CD4-positive, alpha-beta T cell treated with Interleukin-4 for 4 hours (primary cell): Measurements from ENCODE around the gene RUNX1.
"Not testable (repeated sequence)": the region's sequence is repeated elsewhere in the genome, so short reads cannot be mapped to it uniquely, and the experiment has no call there.

ENCODE experiments used
- DNase-seq: peaks from one replicate; pipeline ENCODE4 v3.0.0-alpha.2; 2020

RUNX1 gene

DNA sequence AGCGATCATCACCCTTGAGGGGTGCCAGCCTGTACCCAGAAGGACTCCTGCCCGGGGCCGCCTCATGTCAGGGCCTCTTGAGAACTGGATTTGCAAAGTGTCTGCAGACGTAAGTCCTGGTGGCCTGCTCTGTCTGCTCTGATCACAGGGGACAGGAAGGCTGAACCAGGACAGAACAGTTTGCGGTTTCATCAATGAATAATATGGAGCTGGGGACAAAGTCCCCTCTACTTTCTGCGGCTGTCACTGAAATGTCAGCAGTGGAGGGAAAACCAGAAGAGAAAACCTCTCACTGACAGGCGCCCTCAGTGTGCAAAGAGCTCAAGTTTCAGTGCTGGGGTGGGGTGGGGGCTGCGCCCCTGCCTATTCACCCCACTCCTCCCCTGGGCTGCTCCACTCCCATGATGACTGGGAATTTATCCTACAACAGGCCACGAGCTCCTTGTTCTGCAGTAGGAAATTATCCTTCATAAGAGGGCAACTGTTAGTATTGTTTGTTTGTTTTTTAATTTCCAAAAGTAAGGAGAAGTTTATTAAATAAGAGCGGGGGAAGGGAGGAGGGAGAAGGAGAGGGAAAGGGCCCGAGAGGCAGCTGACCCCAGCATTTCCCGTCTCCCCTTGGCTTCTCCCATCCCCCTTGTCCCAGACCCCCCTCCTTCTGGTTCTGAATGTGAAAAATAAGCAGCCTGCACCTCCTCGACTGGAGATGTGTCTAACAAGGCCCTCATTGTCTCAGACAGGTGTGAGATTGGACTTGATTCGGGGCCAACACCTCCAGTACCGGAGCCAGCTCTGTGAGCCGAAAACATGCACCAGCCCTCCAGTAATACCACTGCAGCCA lies 231.1 kb downstream of the RUNX1 start:
- DNase-seq, result no peak

DNA sequence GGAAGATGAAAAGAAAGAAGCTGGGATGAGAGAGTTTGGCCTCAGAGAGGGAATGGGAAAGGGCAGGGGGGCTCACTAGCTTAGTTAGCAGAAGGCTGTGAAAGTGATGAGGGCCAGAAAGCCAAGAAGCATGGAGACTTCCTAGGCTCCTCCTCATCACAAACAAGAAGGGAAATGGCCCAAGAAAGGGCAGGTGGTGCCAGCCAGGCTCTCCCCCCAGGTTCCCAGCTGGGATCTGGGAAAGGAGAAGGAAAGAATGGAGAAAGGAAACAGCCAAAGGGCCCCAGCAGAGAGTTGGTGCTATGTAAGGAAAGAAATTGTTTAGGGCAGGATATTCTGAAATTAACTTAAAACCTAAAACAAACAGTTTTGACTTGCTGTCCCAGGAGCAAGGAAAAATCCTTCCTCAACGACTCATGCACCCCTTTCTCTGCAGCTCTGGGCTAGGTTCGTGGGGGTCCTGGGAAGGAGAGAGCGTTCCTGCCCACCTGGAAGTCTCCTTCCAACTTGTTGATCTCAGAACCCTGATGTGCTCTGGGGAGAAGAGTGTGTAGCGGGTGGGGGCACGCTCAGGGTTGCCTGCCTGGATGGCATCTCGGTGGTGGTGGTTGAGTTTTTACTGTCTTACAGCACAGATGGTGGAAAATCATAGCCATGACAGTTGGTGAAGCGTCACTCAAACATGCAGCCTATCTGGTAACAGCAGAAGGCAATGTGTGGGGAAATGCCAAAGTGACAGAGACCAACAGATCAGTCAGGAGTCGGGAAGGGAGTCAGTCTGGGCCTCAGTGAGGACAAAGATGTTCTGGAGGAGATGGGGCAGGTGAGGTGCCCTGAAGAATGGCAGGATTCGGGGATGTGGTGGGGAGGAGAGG lies 233.0 kb downstream of the RUNX1 start:
- DNase-seq, result no peak

DNA sequence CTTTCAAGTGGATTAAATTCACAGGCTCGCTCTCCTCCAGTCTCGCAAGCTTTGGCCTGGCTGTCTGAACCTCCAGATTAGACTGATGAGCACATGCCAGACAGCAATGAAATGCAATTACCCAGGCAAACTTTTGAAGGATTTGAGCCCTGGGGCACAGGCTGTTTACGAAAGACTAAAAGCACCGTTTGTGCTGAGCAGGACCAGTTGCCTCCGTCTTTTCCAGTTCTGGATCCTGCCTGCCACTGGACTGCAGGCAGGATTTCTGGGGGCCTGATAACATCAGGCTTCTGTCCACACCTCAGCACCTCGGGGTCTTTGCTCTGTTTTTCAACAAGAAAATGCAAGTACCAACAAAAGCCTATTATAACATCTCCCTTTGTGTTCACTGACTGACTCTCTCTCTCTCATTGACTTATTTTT lies 234.6 kb downstream of the RUNX1 start:
- DNase-seq, result no peak

DNA sequence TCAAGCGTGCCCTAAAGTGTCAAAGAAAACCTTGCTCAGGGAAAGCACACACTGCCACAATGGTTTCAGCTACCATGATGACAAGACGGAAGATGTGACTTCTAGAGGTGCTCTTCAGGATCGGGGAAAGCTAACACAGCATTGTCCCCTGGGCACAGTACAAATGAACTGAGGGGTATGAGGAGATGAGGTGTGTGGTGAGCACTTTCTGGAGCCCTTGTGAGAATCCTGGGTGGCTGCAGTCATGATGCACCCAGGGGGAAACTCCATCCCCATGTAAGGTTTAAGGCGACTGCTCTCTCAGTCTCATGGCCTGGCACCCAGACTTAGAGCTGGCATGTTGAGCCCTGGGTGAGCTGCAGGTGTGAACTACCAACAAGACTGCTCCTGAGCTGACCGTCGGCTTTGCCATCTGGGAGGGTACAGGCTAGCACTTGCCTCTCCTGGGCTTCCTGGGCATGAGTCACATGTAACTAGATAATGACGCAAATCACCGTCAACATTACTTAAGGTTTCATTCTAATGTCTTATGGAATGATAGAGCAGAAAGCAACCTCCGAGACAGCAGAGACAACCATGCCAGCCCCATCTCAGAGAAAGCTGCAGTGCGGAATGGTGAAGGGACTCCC lies 235.7 kb downstream of the RUNX1 start:
- DNase-seq, result no peak

DNA sequence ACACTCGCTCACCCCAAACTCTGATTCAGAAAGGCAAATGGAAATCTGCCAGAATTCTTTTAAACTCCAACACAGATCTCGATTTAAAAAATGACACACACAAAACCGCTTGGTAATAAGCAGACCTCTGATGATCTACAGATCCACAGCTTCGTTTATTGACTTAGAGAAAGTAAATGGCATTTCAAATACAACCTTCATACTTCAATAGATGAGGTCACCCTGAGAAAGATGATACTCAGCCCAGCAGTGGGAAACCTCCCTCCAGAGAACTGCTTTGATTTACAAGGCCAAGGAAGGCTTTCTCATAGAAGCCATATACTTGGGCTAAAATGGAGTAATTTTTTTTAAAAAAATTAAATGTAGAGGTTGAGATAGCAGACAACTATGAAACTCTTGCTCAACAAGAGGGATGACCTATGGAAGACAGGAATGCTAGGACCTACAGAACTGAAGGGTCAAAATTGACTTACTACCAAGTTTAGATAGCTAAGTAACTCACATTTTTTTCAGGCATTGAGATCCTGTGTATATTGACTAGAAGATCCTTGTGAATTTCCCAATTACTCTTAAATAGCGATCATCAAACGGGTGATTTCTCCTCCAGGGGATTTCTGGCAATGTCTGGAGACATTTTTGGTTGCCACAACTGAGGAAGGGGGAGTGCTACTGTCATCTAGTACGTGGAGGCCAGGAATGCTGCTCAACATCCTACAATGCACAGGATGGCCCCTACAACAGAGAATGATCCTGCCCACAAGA lies 236.4 kb downstream of the RUNX1 start:
- no peak for DNase-seq

DNA sequence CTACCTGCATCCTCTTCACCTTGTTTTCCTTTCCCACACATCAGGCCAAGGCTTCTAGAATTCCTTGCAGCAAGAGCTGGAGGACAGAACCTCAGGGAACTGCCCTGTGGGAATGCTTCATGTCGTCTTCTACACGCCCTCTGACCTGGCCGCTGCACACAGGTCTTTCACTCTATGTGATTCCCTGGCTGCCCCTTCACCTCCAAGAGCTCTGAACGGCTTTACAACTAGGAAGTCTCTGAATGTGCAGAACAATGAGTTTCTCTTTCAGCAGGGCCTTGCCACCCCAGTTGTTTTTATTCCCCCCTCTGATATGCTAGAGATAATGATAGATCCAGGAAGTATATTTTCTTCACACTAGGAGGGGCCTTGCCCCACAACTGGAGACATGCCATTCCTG lies 237.7 kb downstream of the RUNX1 start:
- DNase-seq, result no peak

DNA sequence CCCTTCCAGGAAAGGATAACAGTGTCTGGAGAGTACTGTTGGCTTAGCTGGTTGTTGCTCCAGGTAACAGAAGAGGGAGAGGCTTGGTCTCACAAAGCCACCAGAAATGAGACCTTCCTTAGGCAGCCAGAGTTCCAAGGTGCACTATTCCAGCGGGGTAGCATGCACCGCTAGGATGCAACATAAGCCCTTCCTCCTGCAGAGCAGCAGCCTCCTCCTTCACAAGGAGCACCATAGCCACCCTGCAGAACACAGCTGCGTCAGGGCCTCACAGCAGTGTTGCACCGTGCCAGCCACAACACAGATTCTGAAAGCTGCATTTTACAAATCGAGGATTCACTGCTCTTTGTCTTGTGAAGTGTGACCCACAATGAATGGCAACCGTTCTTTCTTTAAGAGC lies 238.3 kb downstream of the RUNX1 start:
- no peak for DNase-seq

DNA sequence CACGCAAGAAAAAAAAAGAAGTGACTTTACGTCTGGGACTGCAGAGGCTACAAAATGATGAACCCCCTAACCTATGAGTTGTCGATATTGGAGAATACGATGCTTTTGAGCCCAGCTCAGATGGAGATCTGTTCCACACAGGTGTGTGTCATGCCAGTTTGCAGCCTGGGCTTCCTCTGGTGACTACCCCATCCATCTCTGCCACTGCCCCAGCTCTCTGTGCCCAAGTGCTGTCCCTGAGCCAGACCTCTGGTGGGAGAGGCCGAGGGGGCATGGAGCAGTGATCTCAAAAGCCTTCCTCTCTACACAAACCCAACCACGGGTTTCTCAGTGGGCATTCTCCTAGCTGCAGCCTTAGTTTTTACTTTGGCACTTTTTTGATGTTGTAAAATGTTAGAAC lies 239.3 kb downstream of the RUNX1 start:
- DNase-seq, result no peak

DNA sequence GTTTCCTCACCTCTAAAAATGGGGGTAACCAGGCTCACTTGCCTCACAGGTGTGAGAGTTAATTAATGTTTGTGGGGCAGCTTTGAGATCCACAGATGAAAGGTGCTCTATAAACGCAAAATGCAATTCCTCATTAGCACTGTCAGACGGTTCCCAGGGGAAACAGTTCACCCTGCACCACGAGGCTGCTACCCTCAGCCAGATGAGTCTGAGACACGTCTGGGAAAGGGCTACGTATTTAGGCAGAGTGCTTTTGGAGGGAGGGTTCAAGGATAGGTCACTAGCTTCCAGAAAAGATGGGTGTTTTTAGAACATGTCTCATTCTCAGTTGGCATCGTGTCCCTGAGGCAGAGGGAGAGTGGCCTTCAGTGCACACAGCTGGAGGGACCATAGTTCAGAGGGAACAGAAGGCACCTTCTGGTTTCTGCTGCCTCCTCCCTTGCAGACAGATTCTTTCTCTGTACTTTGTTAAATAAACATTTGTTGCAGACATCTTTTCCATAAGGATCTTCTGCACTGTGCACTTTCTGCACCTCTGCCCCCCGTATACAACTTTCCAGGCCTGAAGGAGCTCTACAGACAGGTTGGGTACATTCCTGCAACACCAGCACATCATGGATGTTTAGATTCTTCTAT lies 240.4 kb downstream of the RUNX1 start:
- no peak for DNase-seq

DNA sequence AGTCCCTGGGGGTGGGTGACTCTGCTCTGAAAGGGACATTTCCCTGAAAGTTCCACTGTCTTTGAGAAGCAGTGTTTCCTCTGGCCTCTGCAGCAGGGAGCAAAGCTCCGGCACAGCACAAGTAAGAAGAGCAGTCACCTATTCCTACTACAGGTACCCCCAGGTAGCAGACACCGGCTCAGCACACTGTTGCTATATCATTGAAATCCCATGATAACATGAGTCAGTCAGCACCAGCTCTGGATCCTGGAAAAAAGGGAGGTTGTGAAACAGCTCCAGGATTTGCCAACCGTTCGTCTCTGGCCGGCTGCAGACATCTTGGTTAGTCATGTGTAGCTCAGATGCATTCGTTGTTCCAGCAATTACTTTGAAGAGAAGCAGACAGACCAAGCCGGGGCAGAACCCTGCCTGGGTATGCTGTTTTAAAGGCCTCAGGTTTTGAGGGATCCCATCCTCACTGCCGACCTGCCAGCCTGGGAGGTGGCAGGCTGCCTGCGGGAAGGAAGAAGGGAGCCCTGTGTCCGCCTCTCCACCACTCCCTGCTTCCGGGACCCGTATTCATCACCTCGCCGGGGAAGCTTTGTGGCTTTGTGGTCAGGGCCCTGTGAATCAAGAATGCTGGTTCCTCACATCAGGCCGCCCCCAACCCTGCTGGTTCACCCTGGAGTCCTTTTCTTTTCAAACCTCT lies 241.1 kb downstream of the RUNX1 start:
- peak; percentile 65 for DNase-seq

DNA sequence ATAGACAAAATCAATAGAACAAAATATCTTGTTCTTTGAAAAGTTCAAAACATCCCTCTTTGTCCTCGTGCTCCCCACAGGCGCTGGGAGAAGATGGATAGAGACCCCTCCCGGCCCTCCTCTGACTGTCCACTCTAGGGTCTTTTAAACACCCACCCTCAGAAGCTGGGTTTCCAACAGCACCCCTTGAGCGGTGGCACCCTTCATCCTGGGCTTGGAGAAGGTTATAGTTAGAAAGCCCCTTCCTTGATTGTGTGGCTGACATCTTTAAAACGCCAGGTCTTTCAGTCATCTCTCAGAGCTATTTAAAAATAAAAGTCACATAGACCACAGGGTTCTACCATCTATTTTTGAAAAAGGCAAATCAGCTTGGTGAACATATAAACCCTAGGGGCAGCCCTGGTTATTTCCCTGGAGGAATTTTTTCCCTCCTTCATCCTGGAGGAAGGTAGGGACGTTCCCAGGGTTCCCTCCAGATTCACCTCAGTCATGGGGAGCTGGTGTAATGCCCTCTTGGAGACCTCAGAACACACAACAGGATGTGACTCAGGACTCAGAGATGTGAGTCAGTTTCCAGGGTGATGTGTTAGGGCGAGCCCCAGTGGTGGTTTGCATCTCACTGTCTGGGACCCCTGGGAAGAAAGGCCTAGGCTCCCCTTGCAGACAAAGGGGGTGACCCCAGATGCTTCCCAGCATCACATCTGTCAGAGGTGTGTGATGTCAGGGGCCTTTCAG lies 241.8 kb downstream of the RUNX1 start:
- peak; percentile 79 for DNase-seq

DNA sequence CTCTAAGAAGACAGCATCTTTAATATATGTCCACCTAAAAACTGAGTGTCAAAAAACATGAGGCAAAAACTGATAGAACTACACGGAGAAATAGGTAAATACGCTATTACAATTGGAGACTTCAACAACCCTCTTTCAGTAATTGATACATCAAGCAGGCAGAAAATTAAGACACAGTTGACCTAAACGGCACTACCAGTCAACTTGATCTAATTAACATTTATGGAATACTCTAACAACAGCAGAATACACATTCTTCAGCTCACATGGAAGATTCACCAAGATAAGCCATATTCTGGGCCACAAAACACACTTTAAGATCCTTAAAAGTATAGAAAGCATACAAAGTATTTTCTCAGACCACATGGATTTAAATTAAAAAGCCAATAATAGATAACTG lies 242.7 kb downstream of the RUNX1 start:
- DNase-seq, result no peak

DNA sequence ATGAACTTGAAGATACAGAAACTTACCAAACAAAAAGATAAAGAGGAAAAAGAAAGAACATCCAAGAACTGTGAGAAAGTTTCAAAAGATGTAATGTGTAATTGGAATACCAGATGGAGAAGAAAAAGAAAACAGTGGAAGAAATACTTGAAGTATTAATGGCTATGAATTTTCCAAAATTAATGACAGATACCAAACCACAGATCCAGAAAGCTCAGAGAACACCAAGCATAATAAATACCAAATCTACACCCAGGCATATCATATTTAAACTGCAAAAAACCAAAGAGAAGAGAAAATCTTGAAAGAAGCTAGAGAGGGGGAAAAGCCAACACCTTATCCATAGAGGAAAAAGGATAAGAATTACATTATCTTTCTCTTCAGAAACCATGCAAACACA lies 243.9 kb downstream of the RUNX1 start:
- DNase-seq, result no peak

DNA sequence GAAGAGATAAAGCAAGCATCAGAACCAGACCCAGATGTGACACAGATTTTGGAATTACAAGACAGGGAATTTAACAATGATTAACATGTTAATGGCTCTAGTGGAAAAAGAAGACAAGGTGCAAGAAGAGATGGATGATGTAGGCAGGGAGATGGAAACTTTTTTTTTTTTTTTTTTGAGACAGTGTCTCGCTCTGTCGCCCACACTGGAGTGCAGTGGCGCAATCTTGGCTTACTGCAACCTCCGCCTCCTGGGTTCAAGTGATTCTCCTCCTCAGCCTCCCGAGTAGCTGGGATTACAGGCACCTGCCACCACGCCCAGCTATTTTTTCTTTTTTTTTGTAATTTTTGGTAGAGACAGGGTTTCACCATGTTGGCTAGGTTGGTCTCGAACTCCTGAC lies 244.5 kb downstream of the RUNX1 start:
- DNase-seq, result not testable (repeated sequence)

DNA sequence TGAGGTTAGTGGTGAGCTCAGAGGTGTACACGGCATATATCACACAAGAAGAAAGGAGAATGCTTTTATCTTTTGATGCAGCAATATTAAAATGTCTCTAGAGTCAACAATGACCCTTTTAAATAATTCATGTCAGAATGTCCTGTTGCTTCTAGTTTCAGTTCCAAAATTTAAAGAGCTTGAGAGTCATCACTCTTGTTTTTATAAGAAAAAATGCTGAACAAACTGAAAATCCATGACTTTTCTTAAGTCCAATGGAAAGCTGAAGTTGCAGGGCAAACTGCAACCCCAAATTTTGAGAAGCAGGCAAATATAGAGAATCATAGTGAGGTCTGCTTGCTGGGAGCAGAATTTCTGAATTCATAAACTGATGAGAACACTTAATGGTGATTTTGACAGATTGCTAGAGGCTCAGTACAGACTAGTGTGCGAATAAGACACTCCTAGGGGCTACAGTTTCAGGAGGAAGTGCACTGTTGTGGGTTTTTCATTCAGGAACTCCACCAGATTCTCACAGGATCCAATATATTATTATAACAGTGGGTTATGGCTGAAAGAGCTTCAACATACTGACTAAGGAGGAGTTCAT lies 245.2 kb downstream of the RUNX1 start:
- DNase-seq, result no peak

DNA sequence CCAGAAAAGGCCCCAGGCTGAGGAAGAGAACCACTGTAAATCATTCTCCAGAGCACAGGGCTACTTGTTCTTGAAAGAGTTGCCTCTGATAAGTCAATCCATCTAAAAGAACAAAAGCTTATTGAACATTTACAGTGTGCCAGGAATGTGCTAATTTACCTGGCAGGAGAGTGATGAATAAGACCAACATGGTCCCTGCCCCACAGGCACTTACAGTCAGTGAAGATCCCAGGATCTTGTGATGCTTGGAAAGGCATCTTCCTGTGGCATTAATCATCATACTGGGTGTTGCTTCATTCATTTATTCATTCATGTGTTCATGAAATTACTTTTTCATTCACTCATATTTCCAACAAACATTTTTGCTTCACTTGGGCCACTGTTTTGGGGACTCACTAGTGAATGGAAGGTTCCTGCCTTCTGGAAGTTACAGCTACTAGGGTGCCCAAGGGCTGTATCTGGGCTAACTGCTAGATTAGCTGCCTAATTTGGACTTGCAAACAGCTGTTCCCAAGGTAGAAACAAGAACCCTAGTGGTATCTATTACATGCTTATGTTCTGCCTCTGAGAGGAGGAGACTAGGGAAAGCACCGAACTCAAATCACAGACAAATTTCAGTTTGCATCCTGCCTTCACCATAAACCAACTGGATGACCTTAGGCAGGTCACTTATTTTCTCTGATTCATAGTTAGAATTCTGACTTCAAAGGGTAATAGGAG lies 246.8 kb downstream of the RUNX1 start:
- no peak for DNase-seq

DNA sequence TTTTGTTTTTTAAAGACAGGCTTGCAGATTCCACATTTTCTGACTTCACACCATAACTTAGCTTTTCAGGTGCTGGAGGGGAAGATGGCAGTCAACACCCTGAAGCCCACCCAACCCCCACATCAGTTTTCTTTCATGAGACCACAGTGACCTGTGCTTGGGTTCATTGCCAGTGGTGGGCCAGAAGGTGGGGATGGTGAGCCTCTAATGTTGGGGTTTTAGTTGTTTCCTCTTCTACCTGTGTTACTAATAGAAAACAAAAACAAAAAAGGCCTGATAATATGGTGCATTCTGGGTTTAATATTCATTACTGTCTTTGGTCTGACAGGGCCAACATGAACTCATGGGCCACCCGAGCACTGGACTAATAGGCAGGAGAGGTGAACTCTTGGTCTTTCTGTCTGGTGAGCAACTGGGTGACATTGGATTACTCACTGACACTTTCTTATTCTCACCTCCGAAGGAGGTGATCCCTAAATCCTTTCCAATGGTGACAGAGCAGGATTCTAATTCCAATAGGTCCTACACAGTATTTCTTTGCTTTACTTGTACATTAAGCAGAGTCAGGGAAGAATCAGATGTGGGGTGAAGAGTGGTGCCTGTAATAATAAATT lies 247.5 kb downstream of the RUNX1 start:
- DNase-seq, result peak; percentile 39

DNA sequence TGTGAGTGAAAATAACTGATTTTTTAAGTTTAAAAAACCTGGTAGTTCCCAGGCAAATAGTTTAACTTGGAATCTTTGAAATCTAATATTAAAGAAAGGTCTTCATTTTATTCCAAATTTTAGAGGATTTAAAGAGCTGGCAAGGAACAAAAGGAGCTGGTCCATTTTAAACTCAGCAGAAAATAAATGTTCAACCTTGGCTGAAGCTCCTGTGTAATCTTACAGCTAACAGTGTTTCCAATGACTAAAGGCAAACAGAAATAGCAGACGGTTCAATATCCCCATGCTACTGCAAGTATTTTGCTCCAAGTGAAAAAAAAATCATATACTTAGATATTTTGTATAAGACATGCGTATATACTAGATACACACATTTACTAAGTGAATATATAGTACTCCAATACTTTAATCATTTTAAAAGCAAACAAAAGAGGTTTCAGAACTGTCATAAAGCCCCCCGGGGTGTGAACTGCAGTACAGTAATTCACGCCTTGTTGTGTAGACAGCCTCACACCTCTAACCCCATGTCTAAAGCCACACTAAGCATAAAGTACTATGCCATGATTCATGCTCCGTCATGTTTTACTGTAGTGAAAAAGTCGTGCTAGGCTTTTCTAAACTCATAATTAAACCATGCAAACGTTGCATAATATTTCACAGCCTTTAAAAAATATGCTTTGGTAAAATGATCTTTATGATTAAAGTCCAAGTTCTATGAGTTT lies 248.1 kb downstream of the RUNX1 start:
- peak; percentile 52 for DNase-seq

DNA sequence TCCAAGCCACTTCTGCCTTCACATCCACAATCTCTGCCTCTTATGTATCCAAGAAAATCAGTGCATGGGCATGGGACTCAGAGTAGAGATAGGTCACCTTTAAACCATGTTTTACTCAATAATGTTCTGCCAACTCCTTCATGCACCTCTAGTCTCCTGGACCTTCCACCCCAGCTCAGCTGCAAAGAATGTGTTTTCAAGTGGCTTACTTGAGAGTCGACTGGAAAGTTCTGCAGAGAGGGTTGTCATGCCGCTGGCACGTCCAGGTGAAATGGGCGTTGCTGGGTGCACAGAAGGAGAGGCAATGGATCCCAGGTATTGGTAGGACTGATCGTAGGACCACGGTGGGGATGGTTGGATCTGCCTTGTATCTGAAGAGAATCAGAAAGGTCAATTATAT lies 250.0 kb downstream of the RUNX1 start:
- no peak for DNase-seq
